SK-N-SH (cell line): ENCODE results near the gene SUCNR1.

ENCODE experiments used
- MXI1 ChIP-seq: IDR thresholded peaks from 2 replicates; pipeline ENCODE4 v1.6.1; 2012; ENCODE audit warnings: mild to moderate bottlenecking, low read depth, low read length, improper control_type of control experiment
- POLR2AphosphoS5 ChIP-seq: IDR thresholded peaks from 2 replicates; pipeline ENCODE4 v1.6.1; 2012; ENCODE audit warnings: low read depth, low read length
- RCOR1 ChIP-seq: fragments of 150-350 bp; IDR thresholded peaks from 2 replicates; pipeline ENCODE4 v1.6.1; 2017; ENCODE audit warnings: antibody characterized with exemption, low read length
- SIN3A ChIP-seq: IDR thresholded peaks from 2 replicates; pipeline ENCODE4 v1.6.1; 2012; ENCODE audit warnings: low read depth, mild to moderate bottlenecking, low read length, moderate library complexity, borderline replicate concordance
- TEAD4 ChIP-seq: IDR thresholded peaks from 2 replicates; pipeline ENCODE4 v1.4.0; 2012; ENCODE audit warnings: mild to moderate bottlenecking, borderline replicate concordance; ENCODE audit not compliant: insufficient read depth
- YY1 ChIP-seq: IDR thresholded peaks from 2 replicates; pipeline ENCODE4 v1.4.0; 2012; ENCODE audit warnings: low read depth, mild to moderate bottlenecking
- TF ChIP-seq, protein P1 (sequence below): IDR thresholded peaks from 2 replicates; pipeline ENCODE4 v1.4.0; 2012; ENCODE audit warnings: low read depth, borderline replicate concordance
- TF ChIP-seq, protein P2 (sequence below): fragments of 200-600 bp; sonication (generic); IDR thresholded peaks from 2 replicates; pipeline ENCODE4 v1.6.1; 2017; ENCODE audit warnings: antibody characterized with exemption, mild to moderate bottlenecking, moderate library complexity
- TF ChIP-seq, protein P3 (sequence below): IDR thresholded peaks from 2 replicates; pipeline ENCODE4 v1.4.0; 2012; ENCODE audit warnings: low read depth
- TF ChIP-seq, protein P4 (sequence below): IDR thresholded peaks from 2 replicates; pipeline ENCODE4; 2012

DNA sequence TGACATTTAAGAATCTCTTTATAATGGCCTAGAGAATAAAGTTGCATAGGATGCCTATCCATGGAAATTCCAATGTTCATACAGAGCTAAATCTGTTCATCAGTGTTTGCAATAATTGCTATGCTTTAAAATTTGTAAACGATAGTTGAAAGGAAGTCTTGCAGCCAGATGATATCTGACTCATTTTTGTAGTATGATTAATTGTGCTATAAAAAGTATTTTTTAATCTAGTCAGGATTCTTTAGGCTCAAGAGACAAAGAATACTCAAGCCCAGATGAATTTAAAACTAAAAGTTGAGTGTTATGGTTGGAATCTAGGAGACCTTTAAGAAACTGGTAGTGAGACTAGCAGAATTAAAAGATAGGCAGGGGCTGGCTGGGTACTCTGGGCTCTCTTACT is 50.5 kb downstream of the SUCNR1 start:
- peak; percentile 30; the same call in 1 of the 2 replicates for TF ChIP-seq POLR2AphosphoS5
- TF ChIP-seq RCOR1: no peak
- TF ChIP-seq, protein P1, sequence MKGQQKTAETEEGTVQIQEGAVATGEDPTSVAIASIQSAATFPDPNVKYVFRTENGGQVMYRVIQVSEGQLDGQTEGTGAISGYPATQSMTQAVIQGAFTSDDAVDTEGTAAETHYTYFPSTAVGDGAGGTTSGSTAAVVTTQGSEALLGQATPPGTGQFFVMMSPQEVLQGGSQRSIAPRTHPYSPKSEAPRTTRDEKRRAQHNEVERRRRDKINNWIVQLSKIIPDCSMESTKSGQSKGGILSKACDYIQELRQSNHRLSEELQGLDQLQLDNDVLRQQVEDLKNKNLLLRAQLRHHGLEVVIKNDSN: no peak
- TF ChIP-seq, protein P2, sequence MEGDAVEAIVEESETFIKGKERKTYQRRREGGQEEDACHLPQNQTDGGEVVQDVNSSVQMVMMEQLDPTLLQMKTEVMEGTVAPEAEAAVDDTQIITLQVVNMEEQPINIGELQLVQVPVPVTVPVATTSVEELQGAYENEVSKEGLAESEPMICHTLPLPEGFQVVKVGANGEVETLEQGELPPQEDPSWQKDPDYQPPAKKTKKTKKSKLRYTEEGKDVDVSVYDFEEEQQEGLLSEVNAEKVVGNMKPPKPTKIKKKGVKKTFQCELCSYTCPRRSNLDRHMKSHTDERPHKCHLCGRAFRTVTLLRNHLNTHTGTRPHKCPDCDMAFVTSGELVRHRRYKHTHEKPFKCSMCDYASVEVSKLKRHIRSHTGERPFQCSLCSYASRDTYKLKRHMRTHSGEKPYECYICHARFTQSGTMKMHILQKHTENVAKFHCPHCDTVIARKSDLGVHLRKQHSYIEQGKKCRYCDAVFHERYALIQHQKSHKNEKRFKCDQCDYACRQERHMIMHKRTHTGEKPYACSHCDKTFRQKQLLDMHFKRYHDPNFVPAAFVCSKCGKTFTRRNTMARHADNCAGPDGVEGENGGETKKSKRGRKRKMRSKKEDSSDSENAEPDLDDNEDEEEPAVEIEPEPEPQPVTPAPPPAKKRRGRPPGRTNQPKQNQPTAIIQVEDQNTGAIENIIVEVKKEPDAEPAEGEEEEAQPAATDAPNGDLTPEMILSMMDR: no peak
- no peak for TF ChIP-seq MXI1
- peak; percentile 26; the same call in 1 of the 2 replicates for TF ChIP-seq YY1
- TF ChIP-seq, protein P3, sequence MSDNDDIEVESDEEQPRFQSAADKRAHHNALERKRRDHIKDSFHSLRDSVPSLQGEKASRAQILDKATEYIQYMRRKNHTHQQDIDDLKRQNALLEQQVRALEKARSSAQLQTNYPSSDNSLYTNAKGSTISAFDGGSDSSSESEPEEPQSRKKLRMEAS: no peak
- TF ChIP-seq TEAD4: peak; percentile 53; the same call in 1 of the 2 replicates
- TF ChIP-seq SIN3A: no peak
- TF ChIP-seq, protein P4, sequence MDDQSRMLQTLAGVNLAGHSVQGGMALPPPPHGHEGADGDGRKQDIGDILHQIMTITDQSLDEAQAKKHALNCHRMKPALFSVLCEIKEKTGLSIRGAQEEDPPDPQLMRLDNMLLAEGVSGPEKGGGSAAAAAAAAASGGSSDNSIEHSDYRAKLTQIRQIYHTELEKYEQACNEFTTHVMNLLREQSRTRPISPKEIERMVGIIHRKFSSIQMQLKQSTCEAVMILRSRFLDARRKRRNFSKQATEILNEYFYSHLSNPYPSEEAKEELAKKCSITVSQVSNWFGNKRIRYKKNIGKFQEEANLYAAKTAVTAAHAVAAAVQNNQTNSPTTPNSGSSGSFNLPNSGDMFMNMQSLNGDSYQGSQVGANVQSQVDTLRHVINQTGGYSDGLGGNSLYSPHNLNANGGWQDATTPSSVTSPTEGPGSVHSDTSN: peak; percentile 62; the same call in 1 of the 2 replicates
